ENCODE measurements around the gene PRKRA. TPM values are rescaled to one million over a fixed set of nuclear protein-coding genes. Genes with fewer than 3 reads are reported as not detected.

Gene PRKRA
- total and polyA plus RNA-seq, 2 of the 13 experiments (the other 11 are each of a cell fraction or from before 2014, with no cell fraction given), result 53.1 to 74.7 TPM

GRCh38 chr2:178450774-178451525 is at the start of gene PRKRA, which contains the start of gene PJVK (continued):
- TF ChIP-seq ARID5B (CRISPR knock-in tag; IDR thresholded peaks at IDR 0.05), result peak; percentile 74
- TF ChIP-seq ZNF430 (CRISPR knock-in tag; IDR thresholded peaks at IDR 0.05), result peak; percentile 86
- no peak for TF ChIP-seq THAP8 (CRISPR knock-in tag; IDR thresholded peaks at IDR 0.05; ENCODE audit: borderline replicate concordance)
- TF ChIP-seq ZNF10 (CRISPR knock-in tag; IDR thresholded peaks at IDR 0.05; ENCODE audit: borderline replicate concordance, low read depth), result no peak
- TF ChIP-seq ZC3H13 (CRISPR knock-in tag; IDR thresholded peaks at IDR 0.05), result peak; percentile 77; the same call in 1 of the 2 replicates
- peak; percentile 99 for TF ChIP-seq ZFP36L1 (CRISPR knock-in tag; IDR thresholded peaks at IDR 0.05)
- TF ChIP-seq ASH2L (IDR thresholded peaks at IDR 0.05; ENCODE audit: insufficient read length, low read depth, low read length), result peak; percentile 90
- TF ChIP-seq HDAC2 (CRISPR knock-in tag; IDR thresholded peaks at IDR 0.05), result peak; percentile 21; the same call in 1 of the 2 replicates
- 0 out of 2 replicates have a peak, but pooled peaks have one; percentile 0 for TF ChIP-seq ZNF33A (CRISPR knock-in tag; IDR thresholded peaks at IDR 0.05; ENCODE audit: borderline replicate concordance)
- no peak for TF ChIP-seq NPAS2 (CRISPR knock-in tag; IDR thresholded peaks at IDR 0.05; ENCODE audit: borderline replicate concordance)
- no peak; the same call in 1 of the 2 replicates for TF ChIP-seq FOXA3 (CRISPR knock-in tag; IDR thresholded peaks at IDR 0.05)
- TF ChIP-seq SOX5 (CRISPR knock-in tag; IDR thresholded peaks at IDR 0.05; ENCODE audit: borderline replicate concordance), result peak; percentile 43; the same call in 1 of the 2 replicates
- TF ChIP-seq ZZZ3 (CRISPR knock-in tag; IDR thresholded peaks at IDR 0.05; ENCODE audit: borderline replicate concordance), result peak; percentile 31
- TF ChIP-seq DDIT3 (CRISPR knock-in tag; IDR thresholded peaks at IDR 0.05), result no peak
- TF ChIP-seq HDAC1 (CRISPR knock-in tag; IDR thresholded peaks at IDR 0.05), result peak; percentile 82
- peak; percentile 78; the same call in 1 of the 2 replicates for TF ChIP-seq MIER3 (CRISPR knock-in tag; IDR thresholded peaks at IDR 0.05; ENCODE audit: borderline replicate concordance)
- no peak for TF ChIP-seq ZMYM2 (CRISPR knock-in tag; IDR thresholded peaks at IDR 0.05)
- peak; percentile 57; the same call in 1 of the 2 replicates for TF ChIP-seq ZBTB3 (CRISPR knock-in tag; IDR thresholded peaks at IDR 0.05; ENCODE audit: borderline replicate concordance, low read depth)
- TF ChIP-seq JUN (CRISPR knock-in tag; IDR thresholded peaks at IDR 0.05), result peak; percentile 32; the same call in 1 of the 2 replicates
- TF ChIP-seq TFDP1 (CRISPR knock-in tag; IDR thresholded peaks at IDR 0.05; ENCODE audit: borderline replicate concordance), result peak; percentile 69; the same call in 1 of the 2 replicates
- peak; percentile 95 for TF ChIP-seq ZNF747 (CRISPR knock-in tag; IDR thresholded peaks at IDR 0.05; ENCODE audit: borderline replicate concordance)
- TF ChIP-seq ZNF225 (CRISPR knock-in tag; IDR thresholded peaks at IDR 0.05), result no peak
